OCI-LY1 (cell line): ENCODE data around the gene VPS11.
"Not testable (repeated sequence)": the region's sequence is repeated elsewhere in the genome, so short reads cannot be mapped to it uniquely, and the experiment has no call there.

Experiments used
- H2AFZ ChIP-seq: fragments of 200-600 bp; sonication (generic), shearing (Covaris generic); 2 replicates; pipeline ENCODE4 v1.6.0; 2014; ENCODE audit warnings: antibody characterized with exemption, mild to moderate bottlenecking, low read length
- H3F3A ChIP-seq: fragments of 200-600 bp; sonication (generic), shearing (Covaris generic); 2 replicates; pipeline ENCODE4 v1.6.0; 2014; ENCODE audit warnings: mild to moderate bottlenecking, antibody characterized with exemption, low read length, moderate library complexity; ENCODE audit not compliant: insufficient read depth
- H3K27ac ChIP-seq: fragments of 200-600 bp; sonication (generic); 2 replicates; pipeline ENCODE4 v1.5.1; 2014; ENCODE audit warnings: low read length, mixed run types, mild to moderate bottlenecking, low read depth; ENCODE audit not compliant: poor library complexity, severe bottlenecking
- H3K27me3 ChIP-seq: fragments of 200-600 bp; sonication (generic); 2 replicates; pipeline ENCODE4 v1.6.0; 2014; ENCODE audit warnings: antibody characterized with exemption, mild to moderate bottlenecking, low read length, moderate library complexity; ENCODE audit not compliant: insufficient read depth
- H3K36me3 ChIP-seq: fragments of 200-600 bp; sonication (generic); 2 replicates; pipeline ENCODE4 v1.6.1; 2014; ENCODE audit warnings: mild to moderate bottlenecking, antibody characterized with exemption, low read length, moderate library complexity, mixed read lengths; ENCODE audit not compliant: insufficient read depth
- H3K4me1 ChIP-seq: fragments of 200-600 bp; sonication (generic); 2 replicates; pipeline ENCODE4 v1.5.1; 2014; ENCODE audit warnings: mild to moderate bottlenecking, low read length, moderate library complexity; ENCODE audit not compliant: insufficient read depth, severe bottlenecking
- H3K4me2 ChIP-seq: fragments of 200-600 bp; sonication (generic), shearing (Covaris generic); 2 replicates; pipeline ENCODE4 v1.6.1; 2014; ENCODE audit warnings: low read length
- H3K4me3 ChIP-seq: fragments of 200-600 bp; sonication (generic); 2 replicates; pipeline ENCODE4 v1.5.1; 2014; ENCODE audit warnings: low read length, low read depth, mild to moderate bottlenecking, mixed read lengths; ENCODE audit not compliant: poor library complexity, severe bottlenecking
- H3K79me2 ChIP-seq: fragments of 200-600 bp; shearing (Covaris generic); 2 replicates; pipeline ENCODE4 v1.6.1; 2016; ENCODE audit warnings: mixed run types, low read length, mixed read lengths; ENCODE audit not compliant: insufficient read depth
- H3K9ac ChIP-seq: fragments of 200-600 bp; sonication (generic), shearing (Covaris generic); 2 replicates; pipeline ENCODE4 v1.6.1; 2014; ENCODE audit warnings: mild to moderate bottlenecking, low read length, mixed read lengths
- H3K9me2 ChIP-seq: fragments of 200-600 bp; sonication (generic), shearing (Covaris generic); 2 replicates; pipeline ENCODE4 v1.6.1; 2014; ENCODE audit warnings: low read depth, mild to moderate bottlenecking, low read length, mixed read lengths
- H3K9me3 ChIP-seq: fragments of 200-600 bp; shearing (Covaris generic); 2 replicates; pipeline ENCODE4 v1.6.1; 2014; ENCODE audit warnings: low read length, mixed read lengths
- H4K20me1 ChIP-seq: fragments of 200-600 bp; sonication (generic), shearing (Covaris generic); 2 replicates; pipeline ENCODE4 v1.6.0; 2016; ENCODE audit warnings: mild to moderate bottlenecking, low read length; ENCODE audit not compliant: insufficient read depth
- CTCF ChIP-seq: fragments of 200-600 bp; sonication (generic), shearing (Covaris generic); IDR thresholded peaks from 2 replicates; pipeline ENCODE4 v1.5.1; 2017; ENCODE audit warnings: mild to moderate bottlenecking, antibody characterized with exemption, low read length, moderate library complexity, mixed read lengths
- EZH2 ChIP-seq: fragments of 200-600 bp; sonication (generic), shearing (Covaris generic); IDR thresholded peaks from 2 replicates; pipeline ENCODE4 v1.8.0; 2017; ENCODE audit warnings: borderline replicate concordance, mixed run types, mild to moderate bottlenecking, antibody characterized with exemption, low read length, moderate library complexity, mixed read lengths

VPS11 gene

GRCh38 chr11:119030329-119031047, 37.1 kb upstream of the VPS11 start, which contains the start of gene SLC37A4:
SLC37A4 (minus strand) TSS chr11:119030877.
- no peak within 1 kb of the TSS for H2AFZ ChIP-seq
- no peaks in the 10 kb centered on the region for H3K9me2 ChIP-seq
- peak within 1 kb of the TSS; percentile 99 for H3K4me2 ChIP-seq
- H3K4me3 ChIP-seq, result peak within 1 kb of the TSS; percentile 87
- H3K9me3 ChIP-seq, result no peaks in the 10 kb centered on the region
- H3K4me1 ChIP-seq, result peaks cover 19% of the 10 kb centered on the region
- H3K36me3 ChIP-seq, result peaks cover 31% of the 10 kb centered on the region; the same call in 1 of the 2 replicates
- no peaks in the 10 kb centered on the region for H3F3A ChIP-seq
- peak within 1 kb of the TSS; percentile 52 for H3K27ac ChIP-seq
- H3K79me2 ChIP-seq, result 0 out of 2 replicates have a peak, but pooled peaks cover 5% of the 10 kb centered on the region
- peak within 1 kb of the TSS; percentile 87 for H3K9ac ChIP-seq
- H4K20me1 ChIP-seq, result no peaks in the 10 kb centered on the region
- TF ChIP-seq EZH2 (no peak), CTCF (no peak; the same call in none of the 2 replicates)
- no peaks in the 10 kb centered on the region for H3K27me3 ChIP-seq

- Histone ChIP-seq H3K4me2 (no peak overlapping the region), H3K9me2 (no peaks in the 10 kb centered on the region), H2AFZ (no peak overlapping the region), H3K4me1 (peaks cover 19% of the 10 kb centered on the region), H3F3A (no peaks in the 10 kb centered on the region), H4K20me1 (no peaks in the 10 kb centered on the region), H3K27me3 (no peaks in the 10 kb centered on the region), H3K36me3 (peaks cover 18% of the 10 kb centered on the region; the same call in 1 of the 2 replicates), H3K9ac (no peak overlapping the region), H3K4me3 (no peak overlapping the region), H3K9me3 (no peaks in the 10 kb centered on the region), H3K79me2 (0 out of 2 replicates have a peak, but pooled peaks cover 5% of the 10 kb centered on the region), H3K27ac (no peak overlapping the region)
- TF ChIP-seq EZH2, result no peak
Observed at GRCh38 chr11:119031912-119032280, 35.7 kb upstream of the VPS11 start.

- not testable (repeated sequence) for H3K27me3 ChIP-seq, H3K9ac ChIP-seq, H4K20me1 ChIP-seq, H3F3A ChIP-seq, H3K9me3 ChIP-seq, H3K79me2 ChIP-seq, H3K4me2 ChIP-seq, H3K27ac ChIP-seq, H2AFZ ChIP-seq, H3K4me3 ChIP-seq, H3K9me2 ChIP-seq, H3K36me3 ChIP-seq
- peaks cover 16% of the 10 kb centered on the region for H3K4me1 ChIP-seq
Observed at GRCh38 chr11:119033421-119033820, 34.2 kb upstream of the VPS11 start.

- H3K36me3 ChIP-seq, result no peaks in the 10 kb centered on the region
- no peaks in the 10 kb centered on the region for H3K9me2 ChIP-seq
- H3K4me3 ChIP-seq, result no peak overlapping the region
- no peak for TF ChIP-seq EZH2
- H3K9me3 ChIP-seq, result no peaks in the 10 kb centered on the region
- no peak overlapping the region for H3K4me2 ChIP-seq
- peaks cover 11% of the 10 kb centered on the region for H3K4me1 ChIP-seq
- no peak overlapping the region for H3K9ac ChIP-seq
- no peak overlapping the region for H2AFZ ChIP-seq
- 0 out of 2 replicates have a peak, but pooled peaks cover 2% of the 10 kb centered on the region for H3K79me2 ChIP-seq
- no peaks in the 10 kb centered on the region for H3F3A ChIP-seq
- H3K27me3 ChIP-seq, result no peaks in the 10 kb centered on the region
- no peak overlapping the region for H3K27ac ChIP-seq
- no peaks in the 10 kb centered on the region for H4K20me1 ChIP-seq
Observed at GRCh38 chr11:119034813-119035212, 32.8 kb upstream of the VPS11 start.
